ENCODE measurements around the gene PRDX3.
"Not testable (repeated sequence)": the region's sequence is repeated elsewhere in the genome, so short reads cannot be mapped to it uniquely, and the experiment has no call there.

PRDX3 gene

DNA sequence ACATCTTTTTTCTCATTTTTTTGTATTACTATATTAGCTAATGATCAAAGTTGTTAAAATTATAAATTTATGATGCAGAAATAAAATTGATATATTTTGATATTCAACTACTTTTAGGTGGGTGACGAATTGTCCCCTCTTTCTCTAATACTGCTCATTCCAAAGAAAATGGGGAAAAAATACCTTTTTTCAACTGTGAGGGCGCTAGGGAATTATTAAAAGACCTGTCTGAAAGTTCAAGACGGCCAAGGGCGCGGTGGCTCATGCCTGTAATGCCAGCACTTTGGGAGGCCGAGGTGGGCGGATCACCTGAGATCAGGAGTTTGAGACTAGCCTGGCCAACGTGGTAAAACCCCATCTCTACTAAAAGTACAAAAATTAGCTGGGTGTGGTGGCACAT, 40.7 kb downstream of the PRDX3 start:
- H3K4me2 ChIP-seq (ENCODE audit: insufficient read depth, low read length); H3K27me3 ChIP-seq (ENCODE audit: insufficient read depth, low read length, poor library complexity); H2AFZ ChIP-seq (ENCODE audit: low read depth, low read length); DNase-seq; H3K9me3 ChIP-seq (ENCODE audit: insufficient read depth, low read length, severe bottlenecking); H3K4me3 ChIP-seq (ENCODE audit: low read depth in 1 of 2, low read length in 2 of 2); H4K20me1 ChIP-seq (ENCODE audit: insufficient read depth, low read length); ATAC-seq (ENCODE audit: insufficient read depth, low read depth): not testable (repeated sequence)
- Histone ChIP-seq H3K9ac (ENCODE audit: low read depth, low read length) (peak overlapping the region; percentile 46), H3K36me3 (ENCODE audit: insufficient read depth, low read length) (peaks cover 71% of the 10 kb centered on the region), H3K79me2 (ENCODE audit: insufficient read depth, low read length) (peaks cover 33% of the 10 kb centered on the region), H3K4me1 (ENCODE audit: insufficient read depth, low read length) (peaks cover 62% of the 10 kb centered on the region), H3K27ac (ENCODE audit: low read length) (peak overlapping the region; percentile 94)
- TF ChIP-seq, protein P1, sequence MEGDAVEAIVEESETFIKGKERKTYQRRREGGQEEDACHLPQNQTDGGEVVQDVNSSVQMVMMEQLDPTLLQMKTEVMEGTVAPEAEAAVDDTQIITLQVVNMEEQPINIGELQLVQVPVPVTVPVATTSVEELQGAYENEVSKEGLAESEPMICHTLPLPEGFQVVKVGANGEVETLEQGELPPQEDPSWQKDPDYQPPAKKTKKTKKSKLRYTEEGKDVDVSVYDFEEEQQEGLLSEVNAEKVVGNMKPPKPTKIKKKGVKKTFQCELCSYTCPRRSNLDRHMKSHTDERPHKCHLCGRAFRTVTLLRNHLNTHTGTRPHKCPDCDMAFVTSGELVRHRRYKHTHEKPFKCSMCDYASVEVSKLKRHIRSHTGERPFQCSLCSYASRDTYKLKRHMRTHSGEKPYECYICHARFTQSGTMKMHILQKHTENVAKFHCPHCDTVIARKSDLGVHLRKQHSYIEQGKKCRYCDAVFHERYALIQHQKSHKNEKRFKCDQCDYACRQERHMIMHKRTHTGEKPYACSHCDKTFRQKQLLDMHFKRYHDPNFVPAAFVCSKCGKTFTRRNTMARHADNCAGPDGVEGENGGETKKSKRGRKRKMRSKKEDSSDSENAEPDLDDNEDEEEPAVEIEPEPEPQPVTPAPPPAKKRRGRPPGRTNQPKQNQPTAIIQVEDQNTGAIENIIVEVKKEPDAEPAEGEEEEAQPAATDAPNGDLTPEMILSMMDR (IDR thresholded peaks at IDR 0.05; ENCODE audit: borderline replicate concordance, extremely low read depth, low read length, poor library complexity, severe bottlenecking): peak; percentile 38

DNA sequence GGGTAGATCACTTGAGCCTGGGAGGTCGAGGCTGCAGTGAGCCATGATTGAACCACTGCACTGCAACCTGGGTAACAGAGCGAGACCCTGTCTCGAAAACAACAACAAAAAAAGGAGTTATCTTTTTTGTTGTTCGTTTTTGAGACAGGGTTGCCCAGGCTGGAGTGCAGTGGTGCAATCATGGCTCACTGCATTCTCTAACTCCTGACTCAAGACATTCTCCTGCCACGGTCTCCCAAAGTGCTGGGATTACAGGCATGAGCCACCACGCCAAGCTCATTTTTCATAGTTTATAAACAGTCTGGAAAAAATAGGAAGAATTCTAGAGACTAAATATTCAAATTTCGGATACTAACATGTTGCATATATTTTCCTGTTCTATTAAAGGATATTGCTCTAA, 42.5 kb downstream of the PRDX3 start:
- Histone ChIP-seq H3K9ac (ENCODE audit: low read depth, low read length) (peak overlapping the region; percentile 33; the same call in 1 of the 2 replicates), H3K4me2 (ENCODE audit: insufficient read depth, low read length) (no peak overlapping the region), H3K79me2 (ENCODE audit: insufficient read depth, low read length) (peaks cover 40% of the 10 kb centered on the region), H3K36me3 (ENCODE audit: insufficient read depth, low read length) (peaks cover 70% of the 10 kb centered on the region), H3K9me3 (ENCODE audit: insufficient read depth, low read length, severe bottlenecking) (no peaks in the 10 kb centered on the region), H3K4me1 (ENCODE audit: insufficient read depth, low read length) (peaks cover 80% of the 10 kb centered on the region), H3K27me3 (ENCODE audit: insufficient read depth, low read length, poor library complexity) (no peaks in the 10 kb centered on the region), H4K20me1 (ENCODE audit: insufficient read depth, low read length) (no peaks in the 10 kb centered on the region), H2AFZ (ENCODE audit: low read depth, low read length) (no peak overlapping the region), H3K4me3 (ENCODE audit: low read depth in 1 of 2, low read length in 2 of 2) (no peak overlapping the region), H3K27ac (ENCODE audit: low read length) (peak overlapping the region; percentile 84)
- no peak for DNase-seq
- ATAC-seq (ENCODE audit: insufficient read depth, low read depth): no peak
- TF ChIP-seq, protein P1 (IDR thresholded peaks at IDR 0.05; ENCODE audit: borderline replicate concordance, extremely low read depth, low read length, poor library complexity, severe bottlenecking): no peak
- TF ChIP-seq EZH2 (IDR thresholded peaks at IDR 0.05; ENCODE audit: borderline replicate concordance, low read depth, low read length, severe bottlenecking): no peak

DNA sequence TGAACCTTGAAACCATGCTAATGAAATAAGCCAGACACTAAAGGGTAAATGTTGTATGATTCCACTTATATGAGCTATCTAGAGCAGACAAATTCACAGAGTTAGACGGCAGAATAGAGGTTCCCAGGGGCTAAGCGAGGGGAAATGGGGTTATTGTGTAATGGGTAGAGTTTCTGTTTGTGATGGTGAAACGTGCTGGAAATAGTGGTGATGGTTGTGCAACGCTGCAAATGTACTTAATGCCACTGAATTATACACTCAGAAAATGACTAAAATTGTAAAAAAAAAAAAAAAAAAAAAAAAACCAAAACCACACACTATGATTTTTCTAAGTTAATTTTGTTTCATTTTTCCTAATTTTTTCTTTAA, 43.1 kb downstream of the PRDX3 start:
- H4K20me1 ChIP-seq (ENCODE audit: insufficient read depth, low read length): no peaks in the 10 kb centered on the region
- H3K79me2 ChIP-seq (ENCODE audit: insufficient read depth, low read length): peaks cover 40% of the 10 kb centered on the region
- H3K27me3 ChIP-seq (ENCODE audit: insufficient read depth, low read length, poor library complexity): no peaks in the 10 kb centered on the region
- peaks cover 86% of the 10 kb centered on the region for H3K4me1 ChIP-seq (ENCODE audit: insufficient read depth, low read length)
- no peak overlapping the region for H2AFZ ChIP-seq (ENCODE audit: low read depth, low read length)
- H3K9ac ChIP-seq (ENCODE audit: low read depth, low read length): peak overlapping the region; percentile 19; the same call in 1 of the 2 replicates
- no peak for TF ChIP-seq EZH2 (IDR thresholded peaks at IDR 0.05; ENCODE audit: borderline replicate concordance, low read depth, low read length, severe bottlenecking)
- TF ChIP-seq, protein P1 (IDR thresholded peaks at IDR 0.05; ENCODE audit: borderline replicate concordance, extremely low read depth, low read length, poor library complexity, severe bottlenecking): no peak
- no peaks in the 10 kb centered on the region for H3K9me3 ChIP-seq (ENCODE audit: insufficient read depth, low read length, severe bottlenecking)
- DNase-seq (no peak), ATAC-seq (ENCODE audit: insufficient read depth, low read depth) (no peak)
- H3K4me2 ChIP-seq (ENCODE audit: insufficient read depth, low read length): no peak overlapping the region
- H3K36me3 ChIP-seq (ENCODE audit: insufficient read depth, low read length): peaks cover 66% of the 10 kb centered on the region
- no peak overlapping the region for H3K4me3 ChIP-seq (ENCODE audit: low read depth in 1 of 2, low read length in 2 of 2)
- peak overlapping the region; percentile 84 for H3K27ac ChIP-seq (ENCODE audit: low read length)

DNA sequence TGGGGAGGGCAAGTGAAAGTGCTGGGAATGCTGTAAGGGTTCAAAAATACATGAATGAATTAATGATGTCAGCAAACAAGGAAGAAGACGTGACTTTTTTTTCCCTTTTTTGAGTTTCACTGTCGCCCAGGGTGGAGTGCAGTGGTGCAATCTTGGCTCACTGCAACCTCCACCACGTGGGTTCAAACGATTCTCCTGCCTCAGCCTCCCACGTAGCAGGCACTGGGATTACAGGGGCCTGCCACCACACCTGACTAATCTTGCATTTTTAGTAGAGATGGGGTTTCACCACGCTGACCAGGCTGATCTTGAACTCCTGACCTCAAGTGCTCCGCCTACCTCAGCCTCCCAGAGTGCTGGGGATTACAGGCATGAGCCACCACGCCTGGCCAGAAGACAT, 44.7 kb downstream of the PRDX3 start:
- Histone ChIP-seq H2AFZ (ENCODE audit: low read depth, low read length) (no peak overlapping the region), H3K27ac (ENCODE audit: low read length) (peak overlapping the region; percentile 100), H3K4me2 (ENCODE audit: insufficient read depth, low read length) (peak overlapping the region; percentile 52), H3K4me3 (ENCODE audit: low read depth in 1 of 2, low read length in 2 of 2) (peak overlapping the region in 1 of 2 experiments; percentile 36; a peak in 1 of 4 replicates), H3K9ac (ENCODE audit: low read depth, low read length) (peak overlapping the region; percentile 88), H3K27me3 (ENCODE audit: insufficient read depth, low read length, poor library complexity) (no peaks in the 10 kb centered on the region), H3K79me2 (ENCODE audit: insufficient read depth, low read length) (peaks cover 45% of the 10 kb centered on the region), H4K20me1 (ENCODE audit: insufficient read depth, low read length) (no peaks in the 10 kb centered on the region), H3K36me3 (ENCODE audit: insufficient read depth, low read length) (peaks cover 70% of the 10 kb centered on the region), H3K9me3 (ENCODE audit: insufficient read depth, low read length, severe bottlenecking) (no peaks in the 10 kb centered on the region), H3K4me1 (ENCODE audit: insufficient read depth, low read length) (peaks cover 89% of the 10 kb centered on the region)
- ATAC-seq (ENCODE audit: insufficient read depth, low read depth) (no peak), DNase-seq (no peak)
- no peak for TF ChIP-seq EZH2 (IDR thresholded peaks at IDR 0.05; ENCODE audit: borderline replicate concordance, low read depth, low read length, severe bottlenecking)
- TF ChIP-seq, protein P1 (IDR thresholded peaks at IDR 0.05; ENCODE audit: borderline replicate concordance, extremely low read depth, low read length, poor library complexity, severe bottlenecking): no peak
